Breast epithelium (tissue), 3 donors: Measurements from ENCODE around the gene DDIT3.
"Not testable (repeated sequence)": the region's sequence is repeated elsewhere in the genome, so short reads cannot be mapped to it uniquely, and the experiment has no call there.

ENCODE experiments used
- POLR2A ChIP-seq: fragments of 450-650 bp; IDR thresholded peaks from one replicate; pipeline ENCODE4 v1.6.1; 2016; ENCODE audit warnings: antibody characterized with exemption, mild to moderate bottlenecking, moderate library complexity
- POLR2AphosphoS5 ChIP-seq, 3 donors: sonication (generic); formaldehyde crosslinking; IDR thresholded peaks; one replicate each; pipeline ENCODE4 v1.6.1; 2017; ENCODE audit warnings: antibody characterized with exemption in 3 of 3
- TF ChIP-seq, protein P1 (sequence below), 3 donors: fragments of 450-650 bp; IDR thresholded peaks; one replicate each; pipeline ENCODE4 v1.5.1; 2016 to 2017; ENCODE audit warnings: antibody characterized with exemption in 3 of 3, mild to moderate bottlenecking in 3 of 3, moderate library complexity in 3 of 3

- TF ChIP-seq, protein P1, sequence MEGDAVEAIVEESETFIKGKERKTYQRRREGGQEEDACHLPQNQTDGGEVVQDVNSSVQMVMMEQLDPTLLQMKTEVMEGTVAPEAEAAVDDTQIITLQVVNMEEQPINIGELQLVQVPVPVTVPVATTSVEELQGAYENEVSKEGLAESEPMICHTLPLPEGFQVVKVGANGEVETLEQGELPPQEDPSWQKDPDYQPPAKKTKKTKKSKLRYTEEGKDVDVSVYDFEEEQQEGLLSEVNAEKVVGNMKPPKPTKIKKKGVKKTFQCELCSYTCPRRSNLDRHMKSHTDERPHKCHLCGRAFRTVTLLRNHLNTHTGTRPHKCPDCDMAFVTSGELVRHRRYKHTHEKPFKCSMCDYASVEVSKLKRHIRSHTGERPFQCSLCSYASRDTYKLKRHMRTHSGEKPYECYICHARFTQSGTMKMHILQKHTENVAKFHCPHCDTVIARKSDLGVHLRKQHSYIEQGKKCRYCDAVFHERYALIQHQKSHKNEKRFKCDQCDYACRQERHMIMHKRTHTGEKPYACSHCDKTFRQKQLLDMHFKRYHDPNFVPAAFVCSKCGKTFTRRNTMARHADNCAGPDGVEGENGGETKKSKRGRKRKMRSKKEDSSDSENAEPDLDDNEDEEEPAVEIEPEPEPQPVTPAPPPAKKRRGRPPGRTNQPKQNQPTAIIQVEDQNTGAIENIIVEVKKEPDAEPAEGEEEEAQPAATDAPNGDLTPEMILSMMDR (IDR thresholded peaks at IDR 0.05) = not testable (repeated sequence)
- TF ChIP-seq POLR2A; POLR2AphosphoS5 (IDR thresholded peaks at IDR 0.05): not testable (repeated sequence)
Observed at GRCh38 chr12:57514246-57514645, 6.1 kb downstream of the DDIT3 start.
